ENCODE results near the gene KCNK6.

DNA sequence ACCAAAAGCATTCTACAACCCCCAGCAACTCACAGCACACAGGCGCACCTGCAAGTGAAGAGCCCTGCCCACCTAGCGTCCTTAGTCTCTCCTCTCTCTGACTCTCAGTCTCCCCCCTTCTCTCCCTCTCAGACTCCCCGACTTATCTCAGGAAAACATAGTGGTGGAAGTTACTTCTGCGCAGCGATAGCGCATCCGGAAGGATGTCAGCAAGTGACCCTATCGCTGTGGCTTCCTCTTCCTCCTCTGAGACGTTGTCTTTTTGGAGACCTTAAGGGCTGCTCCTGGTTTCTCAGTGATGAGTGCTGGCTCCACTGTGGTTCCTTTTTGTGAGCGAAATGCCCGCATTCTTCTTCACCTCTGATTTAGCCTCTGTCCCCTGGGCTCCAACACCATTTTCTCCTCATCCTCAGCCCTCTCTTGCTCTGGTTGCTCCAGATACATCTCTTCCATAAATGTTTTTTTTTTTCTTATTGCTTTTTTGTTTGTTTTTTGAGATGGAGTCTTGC lies 2.5 kb upstream of the KCNK6 start:
- no peak for TF ChIP-seq POLR2A (IDR thresholded peaks at IDR 0.05; ENCODE audit: low read depth)
- TF ChIP-seq CTCF (IDR thresholded peaks at IDR 0.05), result no peak
